ENCODE measurements around the gene KIF4A. TPM values are rescaled to one million over a fixed set of nuclear protein-coding genes. Genes with fewer than 3 reads are reported as not detected.

Gene KIF4A
- total and polyA plus RNA-seq, 2 of the 13 experiments (the other 11 are each of a cell fraction or from before 2014, with no cell fraction given), result 9.4 to 28.2 TPM

DNA sequence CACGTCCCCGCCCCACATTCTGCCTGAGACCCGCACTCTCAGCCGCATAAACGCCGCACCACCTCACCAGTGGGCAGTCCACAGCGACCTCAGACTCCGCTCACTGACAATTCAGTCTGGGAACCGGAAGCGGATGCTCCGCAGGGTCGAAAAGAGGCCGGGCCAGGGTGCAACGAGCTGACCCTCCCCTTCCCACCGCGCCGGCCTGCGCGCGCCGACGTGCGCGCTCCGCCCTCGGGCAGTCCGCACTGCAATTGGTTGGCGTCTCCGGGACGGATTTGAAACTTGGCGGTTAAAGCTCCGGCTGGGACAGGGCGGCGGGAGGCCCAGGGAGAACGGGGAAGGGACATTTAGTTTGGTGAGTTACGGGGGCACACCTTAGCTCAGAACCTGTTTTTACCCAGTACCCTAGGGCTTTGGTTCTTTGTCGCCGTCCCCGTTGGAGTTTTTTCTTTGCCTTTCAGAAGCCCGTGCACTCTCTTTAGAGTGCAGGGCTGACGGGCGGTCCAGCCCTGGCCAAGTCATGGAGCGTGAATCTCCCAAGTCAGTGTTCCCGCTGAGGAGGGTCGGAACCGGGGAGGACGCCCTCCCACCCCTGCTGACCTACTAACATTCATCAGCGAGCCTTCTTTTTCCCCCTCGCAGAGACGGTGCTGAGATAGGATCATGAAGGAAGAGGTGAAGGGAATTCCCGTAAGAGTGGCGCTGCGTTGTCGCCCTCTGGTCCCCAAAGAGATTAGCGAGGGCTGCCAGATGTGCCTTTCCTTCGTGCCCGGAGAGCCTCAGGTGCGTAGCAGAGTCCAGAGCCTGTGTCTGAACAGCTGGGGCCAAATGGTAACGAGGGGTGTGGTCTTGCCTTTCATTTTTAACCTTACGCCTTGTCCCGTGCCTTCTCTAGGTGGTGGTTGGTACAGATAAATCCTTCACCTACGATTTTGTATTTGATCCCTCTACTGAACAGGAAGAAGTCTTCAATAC lies at the start of gene KIF4A, which contains the start of gene PDZD11 (continued):
- TF ChIP-seq, protein P1, sequence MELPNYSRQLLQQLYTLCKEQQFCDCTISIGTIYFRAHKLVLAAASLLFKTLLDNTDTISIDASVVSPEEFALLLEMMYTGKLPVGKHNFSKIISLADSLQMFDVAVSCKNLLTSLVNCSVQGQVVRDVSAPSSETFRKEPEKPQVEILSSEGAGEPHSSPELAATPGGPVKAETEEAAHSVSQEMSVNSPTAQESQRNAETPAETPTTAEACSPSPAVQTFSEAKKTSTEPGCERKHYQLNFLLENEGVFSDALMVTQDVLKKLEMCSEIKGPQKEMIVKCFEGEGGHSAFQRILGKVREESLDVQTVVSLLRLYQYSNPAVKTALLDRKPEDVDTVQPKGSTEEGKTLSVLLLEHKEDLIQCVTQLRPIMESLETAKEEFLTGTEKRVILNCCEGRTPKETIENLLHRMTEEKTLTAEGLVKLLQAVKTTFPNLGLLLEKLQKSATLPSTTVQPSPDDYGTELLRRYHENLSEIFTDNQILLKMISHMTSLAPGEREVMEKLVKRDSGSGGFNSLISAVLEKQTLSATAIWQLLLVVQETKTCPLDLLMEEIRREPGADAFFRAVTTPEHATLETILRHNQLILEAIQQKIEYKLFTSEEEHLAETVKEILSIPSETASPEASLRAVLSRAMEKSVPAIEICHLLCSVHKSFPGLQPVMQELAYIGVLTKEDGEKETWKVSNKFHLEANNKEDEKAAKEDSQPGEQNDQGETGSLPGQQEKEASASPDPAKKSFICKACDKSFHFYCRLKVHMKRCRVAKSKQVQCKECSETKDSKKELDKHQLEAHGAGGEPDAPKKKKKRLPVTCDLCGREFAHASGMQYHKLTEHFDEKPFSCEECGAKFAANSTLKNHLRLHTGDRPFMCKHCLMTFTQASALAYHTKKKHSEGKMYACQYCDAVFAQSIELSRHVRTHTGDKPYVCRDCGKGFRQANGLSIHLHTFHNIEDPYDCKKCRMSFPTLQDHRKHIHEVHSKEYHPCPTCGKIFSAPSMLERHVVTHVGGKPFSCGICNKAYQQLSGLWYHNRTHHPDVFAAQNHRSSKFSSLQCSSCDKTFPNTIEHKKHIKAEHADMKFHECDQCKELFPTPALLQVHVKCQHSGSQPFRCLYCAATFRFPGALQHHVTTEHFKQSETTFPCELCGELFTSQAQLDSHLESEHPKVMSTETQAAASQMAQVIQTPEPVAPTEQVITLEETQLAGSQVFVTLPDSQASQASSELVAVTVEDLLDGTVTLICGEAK (IDR thresholded peaks at IDR 0.05), result no peak
- TF ChIP-seq, protein P1 (CRISPR knock-in tag; IDR thresholded peaks at IDR 0.05), result 0 out of 2 replicates have a peak, but pooled peaks have one; percentile 22
- TF ChIP-seq SIX4 (CRISPR knock-in tag; IDR thresholded peaks at IDR 0.05), result no peak
- peak; percentile 64; the same call in 1 of the 3 replicates for TF ChIP-seq MXI1 (IDR thresholded peaks at IDR 0.05; ENCODE audit: borderline replicate concordance, low read depth, low read length)
- TF ChIP-seq ZNF501 (CRISPR knock-in tag; IDR thresholded peaks at IDR 0.05), result 0 out of 2 replicates have a peak, but pooled peaks have one; percentile 26
- no peak for TF ChIP-seq SMARCC2 (IDR thresholded peaks at IDR 0.05)
- no peak for TF ChIP-seq ZFAT (CRISPR knock-in tag; conservative IDR thresholded peaks at IDR 0.05)
- peak; percentile 65; the same call in 1 of the 2 replicates for TF ChIP-seq ATF7-NPFF (CRISPR knock-in tag; IDR thresholded peaks at IDR 0.05; ENCODE audit: low read depth)
- TF ChIP-seq ZNF7 (CRISPR knock-in tag; IDR thresholded peaks at IDR 0.05), result no peak
- TF ChIP-seq ZNF629 (CRISPR knock-in tag; conservative IDR thresholded peaks at IDR 0.05), result no peak
- TF ChIP-seq ZNF543 (CRISPR knock-in tag; IDR thresholded peaks at IDR 0.05), result no peak
- no peak for TF ChIP-seq PHF5A (CRISPR knock-in tag; IDR thresholded peaks at IDR 0.05; ENCODE audit: low read depth, unreplicated experiment)
- no peak for TF ChIP-seq ZNF660 (CRISPR knock-in tag; IDR thresholded peaks at IDR 0.05; ENCODE audit: borderline replicate concordance, low read depth)
- TF ChIP-seq POLR2A (IDR thresholded peaks at IDR 0.05; ENCODE audit: insufficient read depth in 1 of 2, low read depth in 2 of 2, low read length in 2 of 2), result peak; percentile 71 to 89; a peak in 3 of 4 replicates
- TF ChIP-seq HHEX (CRISPR knock-in tag; IDR thresholded peaks at IDR 0.05), result no peak
- TF ChIP-seq, protein P2, sequence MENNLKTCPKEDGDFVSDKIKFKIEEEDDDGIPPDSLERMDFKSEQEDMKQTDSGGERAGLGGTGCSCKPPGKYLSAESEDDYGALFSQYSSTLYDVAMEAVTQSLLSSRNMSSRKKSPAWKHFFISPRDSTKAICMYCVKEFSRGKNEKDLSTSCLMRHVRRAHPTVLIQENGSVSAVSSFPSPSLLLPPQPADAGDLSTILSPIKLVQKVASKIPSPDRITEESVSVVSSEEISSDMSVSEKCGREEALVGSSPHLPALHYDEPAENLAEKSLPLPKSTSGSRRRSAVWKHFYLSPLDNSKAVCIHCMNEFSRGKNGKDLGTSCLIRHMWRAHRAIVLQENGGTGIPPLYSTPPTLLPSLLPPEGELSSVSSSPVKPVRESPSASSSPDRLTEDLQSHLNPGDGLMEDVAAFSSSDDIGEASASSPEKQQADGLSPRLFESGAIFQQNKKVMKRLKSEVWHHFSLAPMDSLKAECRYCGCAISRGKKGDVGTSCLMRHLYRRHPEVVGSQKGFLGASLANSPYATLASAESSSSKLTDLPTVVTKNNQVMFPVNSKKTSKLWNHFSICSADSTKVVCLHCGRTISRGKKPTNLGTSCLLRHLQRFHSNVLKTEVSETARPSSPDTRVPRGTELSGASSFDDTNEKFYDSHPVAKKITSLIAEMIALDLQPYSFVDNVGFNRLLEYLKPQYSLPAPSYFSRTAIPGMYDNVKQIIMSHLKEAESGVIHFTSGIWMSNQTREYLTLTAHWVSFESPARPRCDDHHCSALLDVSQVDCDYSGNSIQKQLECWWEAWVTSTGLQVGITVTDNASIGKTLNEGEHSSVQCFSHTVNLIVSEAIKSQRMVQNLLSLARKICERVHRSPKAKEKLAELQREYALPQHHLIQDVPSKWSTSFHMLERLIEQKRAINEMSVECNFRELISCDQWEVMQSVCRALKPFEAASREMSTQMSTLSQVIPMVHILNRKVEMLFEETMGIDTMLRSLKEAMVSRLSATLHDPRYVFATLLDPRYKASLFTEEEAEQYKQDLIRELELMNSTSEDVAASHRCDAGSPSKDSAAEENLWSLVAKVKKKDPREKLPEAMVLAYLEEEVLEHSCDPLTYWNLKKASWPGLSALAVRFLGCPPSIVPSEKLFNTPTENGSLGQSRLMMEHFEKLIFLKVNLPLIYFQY (CRISPR knock-in tag; IDR thresholded peaks at IDR 0.05; ENCODE audit: borderline replicate concordance), result no peak

Measured in HepG2 (cell line).